ENCODE measurements around the gene NACAD.

Gene NACAD

GRCh38 chr7:45072131-45073030 lies 16.4 kb downstream of the NACAD start:
- Histone ChIP-seq H3K27me3 (ENCODE audit: control insufficient read depth, insufficient read depth, low read length) (no peaks in the 10 kb centered on the region), H3K36me3 (ENCODE audit: control insufficient read depth, insufficient read depth, low read length) (peaks cover 41% of the 10 kb centered on the region), H3K9ac (ENCODE audit: low read depth, low read length) (no peak overlapping the region), H3K9me3 (ENCODE audit: control insufficient read depth, insufficient read depth, low read length) (no peaks in the 10 kb centered on the region), H3K4me1 (ENCODE audit: control insufficient read depth, insufficient read depth, low read length) (no peaks in the 10 kb centered on the region; the same call in 1 of the 2 replicates), H3K27ac (ENCODE audit: low read depth, low read length) (no peak overlapping the region), H3K4me3 (ENCODE audit: low read depth, low read length) (no peak overlapping the region)

DNA sequence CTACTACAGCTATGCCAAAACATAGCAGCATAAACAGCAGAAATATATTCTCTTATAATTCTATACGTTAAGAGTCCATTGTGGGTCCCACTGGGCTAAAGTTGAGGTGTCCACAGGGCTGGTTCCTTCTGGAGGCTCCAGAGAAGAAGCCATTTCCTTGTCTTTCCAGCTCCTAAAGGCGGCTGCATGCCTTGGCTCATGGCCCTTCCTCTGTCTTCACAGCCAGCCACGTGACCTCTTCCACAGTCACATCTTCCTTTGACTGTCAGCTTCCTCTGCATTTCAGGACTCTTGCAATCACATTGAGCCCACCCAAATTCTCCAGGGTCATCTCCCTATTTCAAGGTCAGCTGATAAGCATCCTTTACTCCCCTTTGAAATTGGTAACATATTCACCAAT lies 17.2 kb downstream of the NACAD start:
- H3K4me1 ChIP-seq (ENCODE audit: control insufficient read depth, insufficient read depth, low read length) = no peaks in the 10 kb centered on the region; the same call in 1 of the 2 replicates
- H3K4me3 ChIP-seq (ENCODE audit: low read depth, low read length) = no peak overlapping the region
- H3K9ac ChIP-seq (ENCODE audit: low read depth, low read length) = no peak overlapping the region
- no peak overlapping the region for H3K27ac ChIP-seq (ENCODE audit: low read depth, low read length)
- H3K27me3 ChIP-seq (ENCODE audit: control insufficient read depth, insufficient read depth, low read length) = no peaks in the 10 kb centered on the region
- H3K9me3 ChIP-seq (ENCODE audit: control insufficient read depth, insufficient read depth, low read length) = no peaks in the 10 kb centered on the region
- H3K36me3 ChIP-seq (ENCODE audit: control insufficient read depth, insufficient read depth, low read length) = peaks cover 40% of the 10 kb centered on the region

- peaks cover 31% of the 10 kb centered on the region for H3K36me3 ChIP-seq (ENCODE audit: control insufficient read depth, insufficient read depth, low read length)
Measured at GRCh38 chr7:45070254-45070642, 18.5 kb downstream of the NACAD start.

GRCh38 chr7:45069444-45070253 lies 19.1 kb downstream of the NACAD start:
- no peaks in the 10 kb centered on the region; the same call in 1 of the 2 replicates for H3K4me1 ChIP-seq (ENCODE audit: control insufficient read depth, insufficient read depth, low read length)
- peaks cover 34% of the 10 kb centered on the region for H3K36me3 ChIP-seq (ENCODE audit: control insufficient read depth, insufficient read depth, low read length)
- H3K27me3 ChIP-seq (ENCODE audit: control insufficient read depth, insufficient read depth, low read length) = no peaks in the 10 kb centered on the region
- no peak overlapping the region for H3K4me3 ChIP-seq (ENCODE audit: low read depth, low read length)
- H3K27ac ChIP-seq (ENCODE audit: low read depth, low read length) = no peak overlapping the region
- no peak overlapping the region for H3K9ac ChIP-seq (ENCODE audit: low read depth, low read length)
- no peaks in the 10 kb centered on the region for H3K9me3 ChIP-seq (ENCODE audit: control insufficient read depth, insufficient read depth, low read length)

More at GRCh38 chr7:45070254-45070642, 18.5 kb downstream of the NACAD start:
- Histone ChIP-seq H3K4me1 (ENCODE audit: control insufficient read depth, insufficient read depth, low read length) (no peaks in the 10 kb centered on the region; the same call in 1 of the 2 replicates), H3K27ac (ENCODE audit: low read depth, low read length) (no peak overlapping the region), H3K27me3 (ENCODE audit: control insufficient read depth, insufficient read depth, low read length) (no peaks in the 10 kb centered on the region), H3K9ac (ENCODE audit: low read depth, low read length) (no peak overlapping the region), H3K4me3 (ENCODE audit: low read depth, low read length) (no peak overlapping the region), H3K9me3 (ENCODE audit: control insufficient read depth, insufficient read depth, low read length) (no peaks in the 10 kb centered on the region)

- H3K27ac ChIP-seq (ENCODE audit: low read depth, low read length) = no peak overlapping the region
- no peak overlapping the region for H3K9ac ChIP-seq (ENCODE audit: low read depth, low read length)
- H3K36me3 ChIP-seq (ENCODE audit: control insufficient read depth, insufficient read depth, low read length) = peaks cover 35% of the 10 kb centered on the region
- no peak overlapping the region for H3K4me3 ChIP-seq (ENCODE audit: low read depth, low read length)
- no peaks in the 10 kb centered on the region for H3K27me3 ChIP-seq (ENCODE audit: control insufficient read depth, insufficient read depth, low read length)
- H3K9me3 ChIP-seq (ENCODE audit: control insufficient read depth, insufficient read depth, low read length) = no peaks in the 10 kb centered on the region
- H3K4me1 ChIP-seq (ENCODE audit: control insufficient read depth, insufficient read depth, low read length) = no peaks in the 10 kb centered on the region; the same call in 1 of the 2 replicates
Measured at GRCh38 chr7:45068236-45069023, 20.3 kb downstream of the NACAD start.

DNA sequence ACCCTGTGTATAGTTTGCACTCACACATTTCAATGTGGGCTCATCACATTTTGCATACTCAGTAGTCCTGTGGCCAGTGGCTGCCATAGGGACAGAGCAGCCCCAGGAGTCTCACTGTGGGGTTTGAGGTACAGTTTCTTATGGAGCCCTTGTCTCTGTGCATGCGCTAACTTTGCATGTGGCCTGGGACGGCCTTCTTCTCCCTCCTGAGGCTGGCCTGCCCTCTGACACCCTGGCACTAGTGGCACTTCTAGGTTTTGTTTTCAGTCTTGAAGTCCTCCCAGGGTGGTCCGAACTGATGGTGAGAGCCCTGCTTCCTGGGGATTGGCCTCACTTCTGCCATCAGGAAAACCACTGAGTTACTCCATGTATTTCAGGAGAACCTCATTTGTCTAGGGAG lies 21.2 kb downstream of the NACAD start:
- peaks cover 32% of the 10 kb centered on the region for H3K36me3 ChIP-seq (ENCODE audit: control insufficient read depth, insufficient read depth, low read length)
- no peaks in the 10 kb centered on the region for H3K27me3 ChIP-seq (ENCODE audit: control insufficient read depth, insufficient read depth, low read length)
- H3K4me3 ChIP-seq (ENCODE audit: low read depth, low read length) = no peak overlapping the region
- H3K9me3 ChIP-seq (ENCODE audit: control insufficient read depth, insufficient read depth, low read length) = no peaks in the 10 kb centered on the region
- H3K9ac ChIP-seq (ENCODE audit: low read depth, low read length) = no peak overlapping the region
- no peak overlapping the region for H3K27ac ChIP-seq (ENCODE audit: low read depth, low read length)
- no peaks in the 10 kb centered on the region for H3K4me1 ChIP-seq (ENCODE audit: control insufficient read depth, insufficient read depth, low read length)

DNA sequence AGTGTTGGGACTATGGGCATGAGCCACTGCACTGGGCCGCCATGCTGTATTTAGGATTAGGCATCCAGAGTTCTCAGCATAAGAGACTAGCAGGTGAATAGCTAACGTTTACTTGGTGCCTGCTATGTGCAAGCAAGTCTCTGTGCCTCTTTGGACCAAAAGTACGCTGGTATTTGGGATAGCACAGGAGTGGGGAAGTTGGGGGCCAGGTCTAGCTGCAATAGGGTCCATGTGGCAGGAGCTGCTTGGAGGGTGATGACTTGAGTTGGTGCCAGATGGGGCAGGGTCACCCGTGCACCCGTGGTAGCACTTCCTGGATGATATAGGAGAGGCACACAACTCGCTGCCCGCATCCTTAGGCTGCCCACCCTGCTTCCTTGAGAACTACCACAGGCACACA lies 22.4 kb downstream of the NACAD start:
- Histone ChIP-seq H3K27me3 (ENCODE audit: control insufficient read depth, insufficient read depth, low read length) (no peaks in the 10 kb centered on the region), H3K36me3 (ENCODE audit: control insufficient read depth, insufficient read depth, low read length) (peaks cover 32% of the 10 kb centered on the region), H3K9ac (ENCODE audit: low read depth, low read length) (no peak overlapping the region), H3K4me3 (ENCODE audit: low read depth, low read length) (no peak overlapping the region), H3K4me1 (ENCODE audit: control insufficient read depth, insufficient read depth, low read length) (no peaks in the 10 kb centered on the region), H3K9me3 (ENCODE audit: control insufficient read depth, insufficient read depth, low read length) (no peaks in the 10 kb centered on the region), H3K27ac (ENCODE audit: low read depth, low read length) (no peak overlapping the region)

GRCh38 chr7:45065031-45065995 lies 23.5 kb downstream of the NACAD start:
- Histone ChIP-seq H3K27me3 (ENCODE audit: control insufficient read depth, insufficient read depth, low read length) (no peaks in the 10 kb centered on the region), H3K9me3 (ENCODE audit: control insufficient read depth, insufficient read depth, low read length) (no peaks in the 10 kb centered on the region), H3K9ac (ENCODE audit: low read depth, low read length) (no peak overlapping the region), H3K36me3 (ENCODE audit: control insufficient read depth, insufficient read depth, low read length) (peaks cover 31% of the 10 kb centered on the region), H3K27ac (ENCODE audit: low read depth, low read length) (no peak overlapping the region), H3K4me1 (ENCODE audit: control insufficient read depth, insufficient read depth, low read length) (no peaks in the 10 kb centered on the region), H3K4me3 (ENCODE audit: low read depth, low read length) (no peak overlapping the region)

GRCh38 chr7:45064047-45064725 lies 24.6 kb downstream of the NACAD start:
- Histone ChIP-seq H3K4me1 (ENCODE audit: control insufficient read depth, insufficient read depth, low read length) (no peaks in the 10 kb centered on the region), H3K9ac (ENCODE audit: low read depth, low read length) (no peak overlapping the region), H3K27ac (ENCODE audit: low read depth, low read length) (no peak overlapping the region), H3K4me3 (ENCODE audit: low read depth, low read length) (no peak overlapping the region), H3K36me3 (ENCODE audit: control insufficient read depth, insufficient read depth, low read length) (peaks cover 21% of the 10 kb centered on the region), H3K9me3 (ENCODE audit: control insufficient read depth, insufficient read depth, low read length) (no peaks in the 10 kb centered on the region), H3K27me3 (ENCODE audit: control insufficient read depth, insufficient read depth, low read length) (no peaks in the 10 kb centered on the region)

Measured in HUES48 (cell line).